Dedifferentiated amniotic fluid mesenchymal stem cell (primary cell): Measurements from ENCODE around the gene PPFIA1.
"Not testable (repeated sequence)": the region's sequence is repeated elsewhere in the genome, so short reads cannot be mapped to it uniquely, and the experiment has no call there.

Source experiments
- DNase-seq: peaks from one replicate; pipeline ENCODE4 v3.0.0-alpha.2; 2016; ENCODE audit errors: extremely low spot score

Gene PPFIA1

DNA sequence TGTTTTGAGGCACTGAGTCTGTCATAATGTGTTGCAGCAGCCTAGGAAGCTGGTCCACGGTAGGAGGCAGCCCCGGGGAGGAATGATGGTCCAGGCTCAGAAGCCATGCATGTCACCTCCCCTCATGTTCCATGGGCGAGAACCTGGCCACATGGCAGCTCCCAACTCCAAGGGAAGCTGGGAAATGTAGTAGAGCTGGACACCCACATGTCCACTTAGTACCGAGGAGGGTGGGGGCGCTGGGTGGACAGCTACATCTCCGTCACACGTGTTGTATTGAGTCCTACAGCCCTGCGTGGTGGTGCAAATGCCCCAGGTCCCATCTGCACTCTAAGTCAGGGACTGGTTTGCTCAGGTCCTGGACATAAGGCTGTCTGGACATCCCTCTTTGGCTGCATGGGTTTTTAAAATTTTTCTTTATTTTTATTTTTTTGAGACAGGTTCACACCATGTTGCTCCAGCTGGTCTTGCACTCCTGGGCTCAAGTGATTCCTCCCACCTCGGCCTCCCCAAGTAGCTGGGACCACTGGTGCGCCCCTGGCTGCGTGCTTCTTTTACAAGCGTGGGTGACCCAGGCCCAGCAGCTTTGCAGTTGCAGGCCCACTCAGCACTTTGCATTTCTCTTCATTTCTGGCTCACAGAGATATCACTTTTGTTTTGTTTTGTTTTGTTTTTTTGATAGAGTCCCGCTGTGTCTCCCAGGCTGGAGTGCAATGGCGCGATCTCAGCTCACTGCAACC lies 123.9 kb downstream of the PPFIA1 start:
- no peak for DNase-seq

DNA sequence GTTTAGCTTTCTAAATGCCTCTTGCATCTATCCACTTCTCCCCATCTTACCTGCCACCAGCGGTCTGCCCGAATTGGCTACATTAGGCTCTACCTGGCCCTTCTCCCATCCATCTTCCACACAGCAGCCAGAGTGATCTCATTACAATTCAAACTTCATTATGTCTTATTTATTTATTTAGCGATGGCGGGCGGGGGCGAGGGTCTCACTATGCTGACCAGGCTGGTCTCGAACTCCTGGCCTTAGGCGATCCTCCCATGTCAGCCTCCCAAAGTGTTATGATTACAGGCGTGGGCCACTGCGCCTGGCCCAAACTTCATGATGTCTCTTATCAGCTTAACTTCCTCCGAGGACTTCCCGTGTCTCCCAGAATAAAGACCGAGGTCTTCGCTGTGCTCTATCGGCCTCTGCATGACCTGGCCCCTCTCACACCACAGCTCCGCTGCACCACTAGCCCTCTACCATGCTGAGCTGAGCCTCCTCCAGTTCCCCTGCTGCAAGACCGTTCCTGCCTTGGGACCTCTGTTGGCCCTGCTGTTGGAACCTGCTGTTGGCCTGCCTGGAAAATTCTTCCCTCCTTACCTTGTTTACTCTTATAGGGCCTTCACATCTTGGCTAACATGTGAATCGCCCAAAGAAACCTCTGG lies 127.0 kb downstream of the PPFIA1 start:
- no peak for DNase-seq

DNA sequence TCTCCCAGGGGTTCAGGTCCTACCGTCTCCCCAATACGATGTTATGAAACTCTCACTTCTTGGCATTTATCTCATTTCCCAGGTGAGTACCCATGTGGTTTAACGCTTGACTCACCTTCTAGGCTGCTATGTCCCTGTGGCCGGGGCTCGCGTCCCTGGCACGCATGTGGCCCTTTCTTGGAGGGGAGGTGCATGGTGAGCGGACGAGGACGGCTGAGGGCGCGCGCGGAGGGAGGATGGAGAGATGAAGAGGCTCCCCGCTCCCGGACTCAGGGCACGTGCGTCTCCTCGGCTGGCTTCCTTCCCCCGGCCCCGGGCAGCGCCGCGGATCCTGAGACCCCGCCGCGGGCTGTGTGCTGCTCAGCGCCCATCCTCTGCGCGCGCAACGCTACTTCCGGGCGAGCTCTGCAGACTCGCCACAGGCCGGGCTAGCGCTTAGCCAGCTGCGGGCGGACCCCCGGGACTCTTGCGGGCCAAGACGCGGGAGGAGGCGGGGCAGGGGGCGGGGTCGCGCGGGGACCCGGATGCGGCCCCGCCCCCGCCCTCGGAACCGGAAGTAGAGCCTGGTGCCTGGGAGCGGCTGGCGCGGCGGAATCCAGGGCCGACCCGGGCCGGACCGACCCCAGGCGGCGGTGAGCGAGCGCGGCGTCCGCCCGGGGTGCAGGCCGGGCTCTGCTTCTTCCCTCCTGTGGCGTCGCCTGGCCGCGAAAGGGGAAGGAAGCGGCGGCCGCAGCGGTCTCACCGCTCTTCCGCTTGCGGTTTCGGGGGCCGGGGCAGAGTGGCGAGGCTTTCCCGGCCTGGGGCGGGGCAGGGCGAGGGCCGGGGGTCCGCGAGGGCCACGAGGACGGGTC lies 127.7 kb downstream of the PPFIA1 start, which contains the start of gene CTTN:
TSS of gene CTTN (plus strand) at position 547 of the 851 bp plus-strand sequence. CDS start 8,769 bp downstream, outside the sequence.
- peak; percentile 62 for DNase-seq

DNA sequence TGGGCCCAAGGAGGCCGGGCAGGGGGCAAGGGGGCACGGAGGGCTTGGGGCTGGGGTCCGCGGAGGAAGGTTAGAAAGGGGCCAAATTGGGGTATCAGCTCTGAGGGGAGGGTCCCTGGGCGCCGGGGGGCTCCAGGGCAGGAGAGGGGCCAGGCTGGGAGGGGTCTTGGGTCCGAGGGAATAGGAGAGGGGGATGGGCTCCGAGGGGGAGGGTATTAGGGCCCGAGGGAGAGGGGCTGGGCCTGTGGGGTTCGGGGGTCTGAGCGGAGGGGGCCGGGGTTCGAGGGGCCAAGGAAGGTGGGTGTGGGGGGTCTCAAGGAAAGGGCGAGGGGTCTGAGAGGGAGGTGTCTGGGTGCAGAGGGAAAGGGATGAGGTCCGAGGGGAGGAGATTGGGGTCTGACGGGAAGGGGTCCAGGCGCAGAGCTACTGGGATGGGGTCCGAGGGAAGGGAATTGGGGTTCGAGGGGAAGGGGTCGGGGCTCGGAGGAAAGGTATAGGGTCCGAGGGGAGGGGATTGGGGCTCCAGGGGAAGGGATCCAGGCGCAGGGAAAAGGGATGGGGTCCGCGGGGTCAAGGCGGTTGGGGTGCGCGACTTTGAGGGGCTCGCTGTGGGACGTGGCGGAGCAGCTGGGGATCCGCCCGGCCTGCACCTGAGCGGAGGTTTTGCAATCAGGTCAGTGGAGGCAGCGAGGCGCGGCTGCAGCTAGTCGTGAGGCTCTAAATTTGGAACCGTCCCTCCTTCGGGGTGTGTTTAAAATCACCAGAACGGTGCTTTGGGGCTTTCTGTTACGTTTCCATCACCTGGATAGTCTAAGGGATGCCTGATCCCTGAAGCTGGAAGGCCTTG lies 128.6 kb downstream of the PPFIA1 start:
- DNase-seq, result no peak

DNA sequence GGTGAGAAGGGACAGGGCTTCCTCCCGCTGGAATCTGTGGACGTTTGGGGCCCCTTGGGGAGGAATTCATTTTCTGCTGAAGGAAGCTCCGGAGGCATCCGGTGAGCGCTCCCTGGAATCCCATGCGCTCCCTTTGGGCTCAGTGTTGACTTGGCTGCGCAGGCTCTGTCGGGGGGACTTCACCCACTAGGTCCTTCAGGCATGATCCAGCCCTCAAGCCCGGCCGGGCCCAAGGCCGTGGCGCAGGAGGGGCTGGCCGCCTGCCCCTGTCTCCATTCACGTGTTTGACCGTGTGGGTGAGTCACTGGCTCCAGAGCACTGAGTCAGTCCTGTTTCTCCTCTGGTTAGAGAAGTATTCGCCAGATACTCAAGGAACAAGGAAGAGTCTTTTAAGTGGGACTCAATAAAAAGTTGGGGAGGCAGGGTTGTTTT lies 129.2 kb downstream of the PPFIA1 start:
- peak; percentile 89 for DNase-seq

DNA sequence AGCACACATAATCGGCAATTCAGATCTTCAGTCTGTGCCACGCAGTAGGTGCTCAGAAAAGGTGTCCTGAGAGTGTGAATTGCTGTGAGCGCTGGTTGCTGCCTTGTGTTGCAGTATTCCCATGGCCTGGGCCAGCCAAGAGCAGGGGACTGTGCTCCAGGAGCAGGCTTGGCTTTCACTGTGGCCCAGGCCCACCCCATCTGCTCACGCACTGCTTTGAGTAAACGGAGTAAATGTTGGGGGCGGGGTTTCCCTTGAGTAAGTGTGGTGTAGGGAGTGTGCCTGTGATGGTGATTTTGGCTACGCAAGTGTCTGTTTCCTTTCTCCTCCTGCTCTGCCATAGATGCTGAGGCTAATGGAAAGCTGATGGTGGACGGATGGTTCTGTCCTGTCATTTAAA lies 130.2 kb downstream of the PPFIA1 start:
- DNase-seq, result no peak

DNA sequence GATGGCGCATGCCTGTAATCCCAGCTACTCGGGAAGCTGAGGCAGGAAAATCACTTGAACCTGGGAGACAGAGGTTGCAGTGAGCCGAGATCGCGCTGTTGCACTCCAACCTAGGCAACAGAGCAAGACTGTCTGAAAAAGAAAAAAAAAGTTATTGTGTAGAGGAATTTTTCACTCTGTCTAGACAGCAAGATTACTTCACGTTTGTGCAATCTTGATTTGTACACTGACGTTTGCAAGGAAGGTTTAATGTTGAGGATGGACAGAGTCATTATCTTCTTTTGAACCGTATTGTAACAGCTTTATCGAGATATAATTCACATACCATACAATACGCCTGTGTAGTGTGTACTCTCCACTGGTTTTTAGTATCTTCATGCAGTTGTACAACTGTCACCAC lies 131.5 kb downstream of the PPFIA1 start:
- DNase-seq, result no peak

DNA sequence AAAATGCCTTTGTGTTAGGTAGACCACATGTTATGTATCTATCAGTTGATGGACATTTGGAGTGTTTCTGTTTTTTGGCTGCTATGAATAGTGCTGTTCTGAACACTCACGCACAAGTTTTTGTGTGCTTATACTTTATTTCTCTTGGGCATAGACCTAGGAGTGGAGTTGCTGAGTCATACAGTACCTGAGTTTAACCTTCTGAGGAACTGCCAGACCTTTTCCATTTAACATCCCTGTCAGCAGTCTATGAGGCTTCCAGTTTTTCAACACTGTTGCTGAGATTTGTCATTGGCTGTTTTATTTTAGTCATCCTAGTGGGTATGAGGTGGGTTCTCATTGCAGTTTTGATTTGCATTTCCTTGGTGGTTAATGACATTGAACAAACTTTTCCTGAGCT lies 132.2 kb downstream of the PPFIA1 start:
- DNase-seq, result no peak

DNA sequence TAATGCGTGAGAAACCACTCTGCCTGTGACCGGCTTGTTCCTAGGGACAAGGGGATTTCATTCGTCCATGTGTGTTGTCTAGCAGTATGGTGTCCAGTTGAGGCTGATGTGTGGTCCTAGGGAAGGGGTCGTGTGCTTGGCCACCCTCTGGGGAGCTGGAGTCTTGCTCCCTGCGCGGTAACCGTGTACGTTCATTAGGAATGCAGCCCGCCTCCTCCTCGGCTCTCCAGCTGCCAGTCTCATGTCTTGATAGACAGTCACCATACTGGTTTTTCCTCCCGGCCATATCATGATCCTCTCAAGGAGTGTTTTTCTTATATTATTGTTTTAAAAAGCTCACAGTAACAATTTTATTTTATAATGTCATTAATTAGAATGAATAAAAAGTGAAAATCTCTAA lies 133.8 kb downstream of the PPFIA1 start:
- no peak for DNase-seq

DNA sequence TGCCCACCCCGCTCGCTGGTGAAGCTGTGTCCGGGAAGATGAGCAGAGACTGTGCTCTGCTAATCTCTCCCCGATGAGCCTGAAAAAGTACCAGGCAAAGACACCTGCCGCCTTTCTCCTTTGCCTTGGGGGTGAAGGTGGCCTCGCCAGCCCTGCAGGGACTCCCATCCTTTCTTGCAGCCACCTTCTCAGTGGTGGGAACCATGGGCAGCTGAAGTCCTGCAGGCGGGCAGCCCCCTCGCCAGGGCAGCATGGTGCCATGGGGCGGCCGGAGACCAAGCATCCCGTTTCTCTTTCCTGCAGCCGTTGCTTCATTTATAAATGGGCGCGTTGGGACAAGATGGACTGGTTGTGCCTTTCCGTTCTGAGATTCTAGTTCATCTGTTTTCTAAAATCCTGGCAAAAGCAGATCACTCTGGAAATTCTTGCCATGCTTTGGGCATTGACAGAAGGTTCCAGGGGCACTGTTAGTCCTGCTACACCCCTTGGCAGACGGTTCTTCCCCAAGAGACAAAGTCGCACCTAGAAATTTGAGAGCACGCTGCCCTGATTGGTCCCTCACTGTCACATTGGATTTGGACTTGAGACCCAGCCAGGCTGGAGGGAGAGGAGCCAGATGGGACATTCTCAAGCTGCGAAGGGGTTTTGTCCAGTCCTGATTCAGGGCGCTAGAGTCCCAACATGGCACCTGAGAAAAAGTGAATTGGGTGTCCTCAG lies 135.3 kb downstream of the PPFIA1 start:
- no peak for DNase-seq

DNA sequence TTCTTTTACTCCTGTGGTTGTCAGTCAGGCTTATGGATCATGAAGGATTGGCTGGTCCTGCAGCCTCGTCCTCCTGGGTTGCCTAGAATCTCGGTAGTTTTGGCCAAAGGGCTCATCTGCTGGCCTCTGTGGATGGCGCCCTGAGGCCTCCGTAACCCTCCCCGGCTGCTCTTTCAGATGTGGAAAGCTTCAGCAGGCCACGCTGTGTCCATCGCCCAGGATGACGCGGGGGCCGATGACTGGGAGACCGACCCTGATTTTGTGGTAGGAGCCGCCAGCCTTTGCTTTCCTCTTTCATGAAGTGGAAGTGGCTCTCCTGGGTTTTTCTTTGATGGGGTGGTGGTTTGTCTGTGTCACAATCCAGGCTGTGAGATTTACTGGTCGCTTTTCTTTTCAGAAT lies 136.6 kb downstream of the PPFIA1 start:
- no peak for DNase-seq

DNA sequence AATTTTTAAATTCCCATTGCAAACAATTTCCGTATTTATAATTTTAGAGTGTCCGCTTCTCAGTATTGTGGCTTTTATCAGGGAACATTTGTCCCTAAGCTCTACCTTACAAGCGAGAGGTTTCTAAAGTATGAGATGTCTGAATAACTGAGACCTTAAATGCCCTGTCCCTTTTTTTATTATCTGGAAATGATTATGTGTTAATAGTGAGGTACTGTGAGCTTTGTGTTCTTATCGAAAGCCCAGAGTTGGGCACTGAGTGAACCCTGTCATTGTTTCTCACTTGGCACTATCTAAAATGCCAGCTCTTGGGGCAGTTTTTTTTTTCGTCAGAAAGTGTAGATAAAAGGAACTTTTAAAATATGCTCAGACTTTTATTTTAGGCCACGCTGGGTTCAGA lies 137.3 kb downstream of the PPFIA1 start:
- no peak for DNase-seq

DNA sequence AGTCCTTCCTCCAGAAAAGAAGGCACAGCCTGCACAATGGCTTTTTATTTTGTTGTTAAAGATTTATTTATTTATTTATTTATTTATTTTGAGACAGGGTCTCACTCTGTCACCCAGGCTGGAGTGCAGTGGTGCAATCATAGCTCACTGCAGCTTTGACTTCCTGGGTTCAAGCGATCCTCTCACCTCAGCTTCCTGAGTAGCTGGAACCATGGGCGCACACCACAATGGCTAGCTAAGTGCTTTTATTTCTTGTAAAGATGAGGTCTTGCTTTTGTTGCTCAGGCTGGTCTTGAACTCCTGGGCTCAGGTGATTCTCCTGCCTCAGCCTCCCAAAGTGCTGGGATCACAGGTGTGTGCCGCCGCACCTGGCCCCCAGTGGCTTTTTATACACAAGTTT lies 137.8 kb downstream of the PPFIA1 start:
- DNase-seq, result not testable (repeated sequence)

DNA sequence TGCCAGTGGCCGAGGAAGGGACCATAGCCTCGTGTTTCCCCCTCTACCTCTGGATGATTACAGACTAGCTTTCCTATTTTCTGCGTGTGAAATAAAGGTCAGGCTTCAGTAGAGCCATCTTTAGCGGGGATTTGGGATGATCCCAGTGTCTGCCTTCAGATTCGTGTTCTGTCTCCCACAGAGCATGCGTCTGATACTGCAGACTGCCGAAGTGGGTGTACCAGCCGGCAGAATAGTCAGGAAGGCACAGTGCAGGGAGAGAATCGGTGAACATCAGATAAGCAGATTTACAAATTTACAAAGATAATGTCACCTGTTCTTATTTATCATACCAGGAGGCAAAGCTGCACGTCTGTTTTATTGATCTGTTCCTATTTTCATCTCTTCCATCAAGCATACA lies 138.9 kb downstream of the PPFIA1 start:
- no peak for DNase-seq

DNA sequence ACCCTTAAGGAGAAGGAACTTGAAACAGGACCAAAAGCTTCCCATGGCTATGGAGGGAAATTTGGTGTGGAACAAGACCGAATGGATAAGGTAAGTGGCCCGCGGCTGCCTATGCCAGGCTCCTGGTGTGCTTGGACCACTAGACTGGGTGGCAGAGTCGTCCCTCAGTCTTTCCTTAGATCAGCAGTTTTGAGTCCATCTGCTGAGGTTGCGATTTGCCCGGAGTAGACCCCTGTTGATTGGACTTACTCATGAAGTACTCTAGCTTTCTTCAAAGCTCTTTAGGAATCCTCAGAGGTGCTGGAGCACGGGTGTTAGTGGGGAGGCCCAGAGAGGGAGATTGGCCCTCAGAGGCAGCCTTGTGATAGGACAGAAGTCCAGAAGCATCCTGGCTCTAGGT lies 139.4 kb downstream of the PPFIA1 start:
- no peak for DNase-seq

DNA sequence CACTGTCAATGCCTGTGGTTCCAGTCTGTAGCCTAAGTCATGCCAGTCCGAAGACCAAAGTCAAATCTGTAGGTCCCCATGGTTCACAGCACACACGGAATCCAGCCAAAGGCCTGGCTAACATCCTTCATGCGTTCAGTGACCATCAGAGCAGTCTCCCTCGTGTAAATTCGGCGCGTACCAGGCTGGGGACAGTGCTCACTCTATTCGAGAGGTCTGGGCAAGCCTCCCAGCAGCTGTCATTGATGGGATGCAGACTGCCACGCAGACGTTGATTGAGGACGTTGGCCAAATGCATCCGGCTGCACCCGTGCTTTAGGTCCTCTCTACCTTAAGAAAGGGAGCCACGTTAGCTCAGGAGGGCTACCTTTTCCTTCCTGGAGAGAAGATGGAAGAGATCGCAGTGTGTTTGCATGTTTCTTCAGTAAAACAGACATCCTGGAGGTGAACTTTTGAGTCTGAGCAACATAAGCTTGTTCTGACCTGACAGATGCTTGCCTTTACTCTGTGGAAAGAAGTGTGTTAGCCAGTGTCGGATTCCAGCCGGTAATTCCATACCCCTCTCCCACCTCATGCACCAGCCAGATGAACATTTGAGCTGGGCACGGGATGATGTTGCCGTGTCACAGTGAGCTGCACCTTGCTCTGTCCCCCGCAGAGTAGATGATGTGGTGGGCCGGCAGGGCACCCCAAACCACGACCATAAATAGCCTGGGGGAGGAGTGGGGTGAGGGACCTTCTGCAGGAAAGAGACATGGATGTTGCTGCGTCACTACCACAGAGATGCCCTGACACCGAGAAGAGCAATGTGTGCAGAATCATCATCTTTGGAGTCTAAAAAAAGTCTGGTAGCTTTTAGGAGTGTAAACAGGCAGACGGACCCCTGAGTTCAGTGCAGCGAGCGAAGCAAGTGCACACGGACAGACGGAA lies 140.1 kb downstream of the PPFIA1 start:
- no peak for DNase-seq

DNA sequence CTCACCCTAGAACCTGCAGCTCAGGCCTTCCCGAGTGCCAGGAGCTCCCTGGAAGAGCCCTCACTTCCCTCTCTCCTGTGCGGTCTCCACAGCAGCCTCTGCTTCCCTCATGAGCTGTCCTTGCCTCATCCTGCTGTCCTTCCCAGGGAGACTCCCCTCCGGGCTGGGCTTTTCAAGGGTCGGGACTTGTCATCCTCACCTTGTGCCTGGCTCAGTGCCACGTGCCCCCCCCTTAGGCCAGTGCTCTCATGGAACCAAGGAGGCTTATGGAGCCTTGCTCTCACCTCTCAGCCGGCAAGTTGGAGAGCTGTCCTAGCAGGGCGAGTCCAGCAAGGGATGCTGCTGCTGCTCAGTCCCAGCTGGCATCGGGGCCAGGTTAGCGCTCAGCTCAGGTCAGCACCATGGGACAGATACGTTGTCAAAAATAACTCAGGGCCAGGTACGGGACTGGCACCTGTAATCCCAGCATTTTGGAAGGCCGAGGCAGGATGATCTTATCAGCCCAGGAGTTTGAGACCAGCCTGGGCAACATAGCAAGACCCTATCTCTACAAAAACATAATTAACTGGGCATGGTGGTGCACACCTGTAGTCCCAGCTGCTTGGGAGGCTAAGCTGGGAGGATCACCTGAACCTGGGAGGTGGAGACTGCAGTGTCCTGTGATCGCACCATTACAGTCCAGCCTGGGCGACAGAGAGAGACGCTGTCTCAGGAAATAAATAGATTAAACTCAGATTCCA lies 141.4 kb downstream of the PPFIA1 start:
- DNase-seq, result no peak

DNA sequence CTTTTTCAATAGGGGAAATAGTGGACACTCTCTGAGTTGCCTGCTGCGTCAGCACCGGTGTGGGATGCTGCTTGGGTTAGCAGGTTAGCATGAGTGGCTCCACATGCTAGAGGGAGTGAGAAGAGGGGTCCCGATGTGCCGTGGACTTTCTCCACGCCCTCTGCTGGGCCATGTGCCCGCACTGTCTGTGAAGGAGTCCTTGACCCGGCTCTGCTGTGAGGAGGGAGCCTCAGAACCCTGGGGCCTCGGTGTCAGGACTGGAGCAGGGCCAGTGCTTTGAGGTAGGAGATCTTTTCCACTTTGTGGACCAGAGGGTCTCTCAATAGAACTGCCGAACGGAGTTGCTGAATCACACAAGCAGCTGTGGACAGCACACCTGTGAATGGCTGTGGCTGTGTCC lies 142.7 kb downstream of the PPFIA1 start:
- no peak for DNase-seq
